ENCODE data around the gene RSPH6A. TPM values are rescaled to one million over a fixed set of nuclear protein-coding genes. Genes with fewer than 3 reads are reported as not detected.
A peak's percentile ranks its signal among the peaks of the same experiment; 100 is the strongest.

Gene RSPH6A
- total and polyA plus RNA-seq, 2 of the 13 experiments (the other 11 are each of a cell fraction or from before 2014, with no cell fraction given) = 0.07 TPM; not detected in 1

GRCh38 chr19:45769821-45770191 lies 45.3 kb downstream of the RSPH6A start (continued):
- TF ChIP-seq ZNF740 (CRISPR knock-in tag; IDR thresholded peaks at IDR 0.05) (0 out of 2 replicates have a peak, but pooled peaks have one; percentile 2), HNRNPUL1 (IDR thresholded peaks at IDR 0.05; ENCODE audit: low read depth, low read length) (no peak), ZNF512B (CRISPR knock-in tag; IDR thresholded peaks at IDR 0.05; ENCODE audit: borderline replicate concordance) (0 out of 2 replicates have a peak, but pooled peaks have one; percentile 53), ZNF136 (CRISPR knock-in tag; IDR thresholded peaks at IDR 0.05; ENCODE audit: low read depth) (no peak; the same call in 1 of the 2 replicates), ZNF670 (CRISPR knock-in tag; IDR thresholded peaks at IDR 0.05; ENCODE audit: borderline replicate concordance) (no peak), SIX4 (CRISPR knock-in tag; IDR thresholded peaks at IDR 0.05) (no peak), ZNF34 (CRISPR knock-in tag; IDR thresholded peaks at IDR 0.05; ENCODE audit: borderline replicate concordance) (no peak), PRDM10 (CRISPR knock-in tag; IDR thresholded peaks at IDR 0.05; ENCODE audit: low read depth) (no peak), NAIF1 (CRISPR knock-in tag; IDR thresholded peaks at IDR 0.05; ENCODE audit: borderline replicate concordance) (0 out of 2 replicates have a peak, but pooled peaks have one; percentile 18), CTCF (CRISPR knock-in tag; IDR thresholded peaks at IDR 0.05) (no peak), ZNF513 (CRISPR knock-in tag; conservative IDR thresholded peaks at IDR 0.05) (no peak), ZNF598 (CRISPR knock-in tag; IDR thresholded peaks at IDR 0.05; ENCODE audit: borderline replicate concordance) (no peak), FOSL2 (CRISPR knock-in tag; IDR thresholded peaks at IDR 0.05) (no peak), ZNF678 (CRISPR knock-in tag; IDR thresholded peaks at IDR 0.05) (no peak; the same call in 1 of the 2 replicates), ZNF577 (CRISPR knock-in tag; IDR thresholded peaks at IDR 0.05; ENCODE audit: borderline replicate concordance, low read depth) (no peak), YY1 (IDR thresholded peaks at IDR 0.05; ENCODE audit: insufficient read depth, insufficient replicate concordance, low read depth, low read length) (no peak), BCL6 (CRISPR knock-in tag; IDR thresholded peaks at IDR 0.05) (no peak), THAP8 (CRISPR knock-in tag; IDR thresholded peaks at IDR 0.05; ENCODE audit: borderline replicate concordance) (no peak), ZBTB42 (CRISPR knock-in tag; IDR thresholded peaks at IDR 0.05) (no peak)

All from HepG2 (cell line).